ENCODE results near the gene DNAJB4.

The DNAJB4 gene

GRCh38 chr1:78033797-78034172, 29.0 kb downstream of the DNAJB4 start:
- TF ChIP-seq CTCF (IDR thresholded peaks at IDR 0.05; ENCODE audit: low read depth, low read length, missing control alignments), result no peak
- no peak overlapping the region for H3K4me3 ChIP-seq (replicated peaks; ENCODE audit: low read depth, low read length)
- DNase-seq (ENCODE audit: extremely low read depth, low read depth), result no peak

GRCh38 chr1:78035121-78035520, 30.4 kb downstream of the DNAJB4 start:
- H3K4me3 ChIP-seq (replicated peaks; ENCODE audit: low read depth, low read length), result no peak overlapping the region
- no peak for DNase-seq (ENCODE audit: extremely low read depth, low read depth)
- no peak for TF ChIP-seq CTCF (IDR thresholded peaks at IDR 0.05; ENCODE audit: low read depth, low read length, missing control alignments)

GRCh38 chr1:78036450-78036849, 31.7 kb downstream of the DNAJB4 start:
- TF ChIP-seq CTCF (IDR thresholded peaks at IDR 0.05; ENCODE audit: low read depth, low read length, missing control alignments), result no peak
- DNase-seq (ENCODE audit: extremely low read depth, low read depth), result no peak
- no peak overlapping the region for H3K4me3 ChIP-seq (replicated peaks; ENCODE audit: low read depth, low read length)

- TF ChIP-seq CTCF (IDR thresholded peaks at IDR 0.05; ENCODE audit: low read depth, low read length, missing control alignments), result no peak
- no peak for DNase-seq (ENCODE audit: extremely low read depth, low read depth)
- H3K4me3 ChIP-seq (replicated peaks; ENCODE audit: low read depth, low read length), result no peak overlapping the region
Measured at GRCh38 chr1:78038071-78038470, 33.3 kb downstream of the DNAJB4 start.

GRCh38 chr1:78038491-78038939, 33.8 kb downstream of the DNAJB4 start:
- TF ChIP-seq CTCF (IDR thresholded peaks at IDR 0.05; ENCODE audit: low read depth, low read length, missing control alignments), result no peak
- DNase-seq (ENCODE audit: extremely low read depth, low read depth), result no peak
- no peak overlapping the region for H3K4me3 ChIP-seq (replicated peaks; ENCODE audit: low read depth, low read length)

GRCh38 chr1:78040484-78041089, 35.8 kb downstream of the DNAJB4 start:
- no peak for TF ChIP-seq CTCF (IDR thresholded peaks at IDR 0.05; ENCODE audit: low read depth, low read length, missing control alignments)
- no peak overlapping the region for H3K4me3 ChIP-seq (replicated peaks; ENCODE audit: low read depth, low read length)
- DNase-seq (ENCODE audit: extremely low read depth, low read depth), result no peak

GRCh38 chr1:78043436-78043835, 38.7 kb downstream of the DNAJB4 start:
- no peak overlapping the region for H3K4me3 ChIP-seq (replicated peaks; ENCODE audit: low read depth, low read length)
- TF ChIP-seq CTCF (IDR thresholded peaks at IDR 0.05; ENCODE audit: low read depth, low read length, missing control alignments), result no peak
- DNase-seq (ENCODE audit: extremely low read depth, low read depth), result no peak
